ENCODE results near the gene NME7.

NME7 gene

GRCh38 chr1:169105434-169106094 lies 262.0 kb downstream of the NME7 start:
- Histone ChIP-seq H3K4me3 (ENCODE audit: low read length) (peak overlapping the region; percentile 94), H2AFZ (ENCODE audit: low read depth, low read length) (peak overlapping the region; percentile 34; the same call in 1 of the 2 replicates), H3K4me2 (ENCODE audit: low read length) (peak overlapping the region; percentile 92), H3K9ac (ENCODE audit: low read length) (peak overlapping the region; percentile 98), H4K20me1 (ENCODE audit: insufficient read depth, low read length) (peaks cover 9% of the 10 kb centered on the region), H3K4me1 (ENCODE audit: low read length) (peaks cover 29% of the 10 kb centered on the region), H3K79me2 (ENCODE audit: low read length) (peaks cover 41% of the 10 kb centered on the region), H3K27me3 (ENCODE audit: low read depth, low read length) (peaks cover 28% of the 10 kb centered on the region), H3K27ac (ENCODE audit: low read length) (peak overlapping the region; percentile 25), H3K36me3 (replicated peaks; ENCODE audit: low read depth, low read length) (peaks cover 17% of the 10 kb centered on the region), H3K9me3 (ENCODE audit: insufficient read depth, low read length) (no peaks in the 10 kb centered on the region)
- TF ChIP-seq EZH2phosphoT487 (IDR thresholded peaks at IDR 0.05; ENCODE audit: low read depth) = no peak
- TF ChIP-seq CTCF (IDR thresholded peaks at IDR 0.05; ENCODE audit: low read depth, low read length) = no peak

- H3K36me3 ChIP-seq (replicated peaks; ENCODE audit: low read depth, low read length) = peaks cover 17% of the 10 kb centered on the region
- peak overlapping the region; percentile 98 for H3K9ac ChIP-seq (ENCODE audit: low read length)
- H3K9me3 ChIP-seq (ENCODE audit: insufficient read depth, low read length) = no peaks in the 10 kb centered on the region
- peaks cover 3% of the 10 kb centered on the region for H4K20me1 ChIP-seq (ENCODE audit: insufficient read depth, low read length)
- peaks cover 24% of the 10 kb centered on the region for H3K4me1 ChIP-seq (ENCODE audit: low read length)
- H3K27me3 ChIP-seq (ENCODE audit: low read depth, low read length) = peaks cover 28% of the 10 kb centered on the region
- no peak overlapping the region for H2AFZ ChIP-seq (ENCODE audit: low read depth, low read length)
- peak overlapping the region; percentile 92 for H3K4me2 ChIP-seq (ENCODE audit: low read length)
- no peak for TF ChIP-seq EZH2phosphoT487 (IDR thresholded peaks at IDR 0.05; ENCODE audit: low read depth)
- TF ChIP-seq CTCF (IDR thresholded peaks at IDR 0.05; ENCODE audit: low read depth, low read length) = no peak
- H3K4me3 ChIP-seq (ENCODE audit: low read length) = peak overlapping the region; percentile 94
- H3K79me2 ChIP-seq (ENCODE audit: low read length) = peaks cover 36% of the 10 kb centered on the region
- H3K27ac ChIP-seq (ENCODE audit: low read length) = no peak overlapping the region
Observed at GRCh38 chr1:169105087-169105433, 262.5 kb downstream of the NME7 start.

GRCh38 chr1:169103480-169103893 lies 264.1 kb downstream of the NME7 start:
- TF ChIP-seq CTCF (IDR thresholded peaks at IDR 0.05; ENCODE audit: low read depth, low read length) (no peak), EZH2phosphoT487 (IDR thresholded peaks at IDR 0.05; ENCODE audit: low read depth) (no peak)
- H3K9ac ChIP-seq (ENCODE audit: low read length) = no peak overlapping the region

GRCh38 chr1:169103002-169103401 lies 264.6 kb downstream of the NME7 start:
- Histone ChIP-seq H3K4me3 (ENCODE audit: low read length) (no peak overlapping the region), H3K4me1 (ENCODE audit: low read length) (peaks cover 18% of the 10 kb centered on the region), H3K27me3 (ENCODE audit: low read depth, low read length) (peaks cover 28% of the 10 kb centered on the region), H2AFZ (ENCODE audit: low read depth, low read length) (no peak overlapping the region), H3K79me2 (ENCODE audit: low read length) (peaks cover 15% of the 10 kb centered on the region), H3K4me2 (ENCODE audit: low read length) (no peak overlapping the region), H3K36me3 (replicated peaks; ENCODE audit: low read depth, low read length) (peaks cover 7% of the 10 kb centered on the region), H4K20me1 (ENCODE audit: insufficient read depth, low read length) (no peaks in the 10 kb centered on the region), H3K9ac (ENCODE audit: low read length) (no peak overlapping the region), H3K27ac (ENCODE audit: low read length) (no peak overlapping the region), H3K9me3 (ENCODE audit: insufficient read depth, low read length) (no peaks in the 10 kb centered on the region)
- TF ChIP-seq EZH2phosphoT487 (IDR thresholded peaks at IDR 0.05; ENCODE audit: low read depth) (no peak), CTCF (IDR thresholded peaks at IDR 0.05; ENCODE audit: low read depth, low read length) (no peak)

More at GRCh38 chr1:169103480-169103893, 264.1 kb downstream of the NME7 start:
- Histone ChIP-seq H3K27ac (ENCODE audit: low read length) (no peak overlapping the region), H4K20me1 (ENCODE audit: insufficient read depth, low read length) (no peaks in the 10 kb centered on the region), H3K4me1 (ENCODE audit: low read length) (peaks cover 17% of the 10 kb centered on the region), H3K36me3 (replicated peaks; ENCODE audit: low read depth, low read length) (peaks cover 12% of the 10 kb centered on the region), H3K79me2 (ENCODE audit: low read length) (peaks cover 20% of the 10 kb centered on the region), H2AFZ (ENCODE audit: low read depth, low read length) (no peak overlapping the region), H3K4me3 (ENCODE audit: low read length) (no peak overlapping the region), H3K4me2 (ENCODE audit: low read length) (no peak overlapping the region), H3K9me3 (ENCODE audit: insufficient read depth, low read length) (no peaks in the 10 kb centered on the region), H3K27me3 (ENCODE audit: low read depth, low read length) (peaks cover 28% of the 10 kb centered on the region)

Measured in OCI-LY3 (cell line).